H1 (cell line): ENCODE data around the gene BCAS3. TPM values are rescaled to one million over a fixed set of nuclear protein-coding genes. Genes with fewer than 3 reads are reported as not detected.

ENCODE experiments used
- CTCF ChIA-PET: fragments of 300-600 bp; sonication (Branson Sonifier 250); formaldehyde crosslinking; loops from one replicate; lab custom pipeline; 2021; ENCODE audit not compliant: partially characterized antibody; lab: Charles Lee
- POLR2A ChIA-PET: fragments of 300-600 bp; sonication (Branson Sonifier 250); formaldehyde crosslinking; loops from one replicate; lab custom pipeline; 2021; ENCODE audit warnings: inconsistent platforms; ENCODE audit not compliant: partially characterized antibody; lab: Charles Lee
- DNase-seq, 2 experiments: peaks; one replicate each; pipeline versions ENCODE4 v3.0.0 to v3.0.0-alpha.2; 2010 to 2022; ENCODE audit warnings: low spot score in 2 of 2, low read depth in 1 of 2, mixed read lengths in 1 of 2
- FAIRE-seq: peaks from 2 replicates; lab custom pipeline; 2011; peaks lifted over from hg19 to GRCh38; lab: Jason Lieb, UNC
- H2AFZ ChIP-seq: 2 replicates; pipeline ENCODE4 v1.8.1; 2012; ENCODE audit warnings: low read length, inconsistent platforms
- H2AK5ac ChIP-seq: 2 replicates; pipeline ENCODE4 v1.6.1; 2013; ENCODE audit warnings: low read depth, low read length
- H2BK120ac ChIP-seq: replicated peaks from 2 replicates; pipeline ENCODE3; 2013; ENCODE audit warnings: low read depth, low read length, inconsistent platforms
- H2BK12ac ChIP-seq: 2 replicates; pipeline ENCODE4 v1.6.1; 2013; ENCODE audit warnings: low read depth, low read length
- H2BK15ac ChIP-seq: 2 replicates; pipeline ENCODE4 v1.6.1; 2013; ENCODE audit warnings: low read length
- H2BK20ac ChIP-seq: 2 replicates; pipeline ENCODE4 v1.6.1; 2013; ENCODE audit warnings: low read length
- H2BK5ac ChIP-seq: 2 replicates; pipeline ENCODE4 v1.6.1; 2013; ENCODE audit warnings: low read depth, low read length
- H3K14ac ChIP-seq: 2 replicates; pipeline ENCODE4 v1.6.1; 2013; ENCODE audit warnings: inconsistent platforms; ENCODE audit not compliant: insufficient read length
- H3K18ac ChIP-seq: 2 replicates; pipeline ENCODE4 v1.6.1; 2013; ENCODE audit warnings: low read length; ENCODE audit errors: extremely low read depth
- H3K23ac ChIP-seq: 2 replicates; pipeline ENCODE4 v1.6.1; 2013; ENCODE audit warnings: inconsistent platforms; ENCODE audit not compliant: insufficient read length
- H3K23me2 ChIP-seq: 2 replicates; pipeline ENCODE4 v1.6.1; 2013; ENCODE audit warnings: low read depth, low read length
- H3K27ac ChIP-seq: 2 replicates; pipeline ENCODE4 v1.6.1; 2011; ENCODE audit warnings: low read depth, low read length, inconsistent platforms
- H3K27me3 ChIP-seq, 4 experiments: replicated peaks in 1 of 4; 1 replicate in 1 of 4; 2 replicates in 3 of 4; pipeline versions ENCODE4 v1.6.1 to v1.8.1; 2011 to 2013; ENCODE audit warnings: low read length in 3 of 4, mild to moderate bottlenecking in 3 of 4, inconsistent platforms in 2 of 4, mixed read lengths in 2 of 4, moderate library complexity in 1 of 4; ENCODE audit not compliant: control insufficient read depth in 3 of 4, insufficient read depth in 3 of 4; ENCODE audit errors: extremely low read depth in 1 of 4
- H3K36me3 ChIP-seq, 4 experiments: 2 replicates each; pipeline versions ENCODE4 v1.6.1 to v1.8.1; 2011 to 2013; ENCODE audit warnings: mild to moderate bottlenecking in 4 of 4, low read length in 3 of 4, moderate library complexity in 2 of 4, control low read depth in 1 of 4, inconsistent platforms in 1 of 4; ENCODE audit not compliant: insufficient read depth in 4 of 4, control insufficient read depth in 2 of 4
- H3K4ac ChIP-seq: replicated peaks from 2 replicates; pipeline ENCODE3; 2013; ENCODE audit warnings: low read length, low read depth, mixed read lengths, inconsistent platforms; ENCODE audit not compliant: insufficient read length
- H3K4me1 ChIP-seq, 4 experiments: replicated peaks in 1 of 4; 1 replicate in 1 of 4; 2 replicates in 3 of 4; pipeline versions ENCODE4 v1.6.1 to v1.8.1; 2011 to 2013; ENCODE audit warnings: low read length in 3 of 4, inconsistent platforms in 2 of 4, mixed read lengths in 1 of 4; ENCODE audit not compliant: insufficient read depth in 4 of 4, control insufficient read depth in 3 of 4
- H3K4me2 ChIP-seq, 2 experiments: 2 replicates each; pipeline versions ENCODE4 v1.6.1 to v1.8.1; 2011 to 2013; ENCODE audit warnings: low read depth in 2 of 2, low read length in 2 of 2, control low read depth in 1 of 2, inconsistent platforms in 1 of 2, mild to moderate bottlenecking in 1 of 2; ENCODE audit not compliant: insufficient read depth in 1 of 2
- H3K4me3 ChIP-seq, 4 experiments: fragments of 200-600, 300-600 bp in 1 of 4; sonication (generic), shearing (Covaris generic), sonication (Bioruptor Twin) in 1 of 4; 2 replicates each; pipeline versions ENCODE4 v1.5.1 to v1.8.1; 2011 to 2016; ENCODE audit warnings: low read length in 4 of 4, low read depth in 3 of 4, control low read depth in 2 of 4, inconsistent platforms in 2 of 4, mild to moderate bottlenecking in 2 of 4, mixed read lengths in 1 of 4, moderate library complexity in 1 of 4; ENCODE audit not compliant: insufficient read depth in 2 of 4; ENCODE audit errors: extremely low read depth in 1 of 4
- H3K56ac ChIP-seq: replicated peaks from 2 replicates; pipeline ENCODE3; 2013; ENCODE audit warnings: low read depth, mild to moderate bottlenecking, mixed read lengths, low read length, inconsistent platforms; ENCODE audit not compliant: insufficient read length
- H3K79me1 ChIP-seq: 2 replicates; pipeline ENCODE4 v1.6.1; 2013; ENCODE audit warnings: low read depth, low read length, control low read depth
- H3K79me2 ChIP-seq, 2 experiments: 2 replicates each; pipeline versions ENCODE4 v1.6.1 to v1.8.1; 2012 to 2013; ENCODE audit warnings: low read length in 2 of 2, mild to moderate bottlenecking in 2 of 2, inconsistent platforms in 1 of 2; ENCODE audit not compliant: insufficient read depth in 2 of 2, control insufficient read depth in 1 of 2
- H3K9ac ChIP-seq, 4 experiments: replicated peaks in 1 of 4; 1 replicate in 1 of 4; 2 replicates in 3 of 4; pipeline versions ENCODE4 v1.6.1 to v1.8.1; 2011 to 2013; ENCODE audit warnings: low read depth in 3 of 4, low read length in 3 of 4, control low read depth in 2 of 4, mild to moderate bottlenecking in 2 of 4, moderate library complexity in 2 of 4, inconsistent platforms in 1 of 4; ENCODE audit errors: extremely low read depth in 1 of 4
- H3K9me3 ChIP-seq, 2 experiments: 2 replicates each; pipeline versions ENCODE4 v1.6.1 to v1.8.1; 2012 to 2013; ENCODE audit warnings: mild to moderate bottlenecking in 2 of 2, moderate library complexity in 2 of 2, control low read depth in 1 of 2, inconsistent platforms in 1 of 2, low read depth in 1 of 2, low read length in 1 of 2, mixed read lengths in 1 of 2; ENCODE audit not compliant: insufficient read depth in 2 of 2
- H4K20me1 ChIP-seq, 2 experiments: replicated peaks in 1 of 2; 2 replicates each; pipeline versions ENCODE3 to v1.8.1; 2011 to 2013; ENCODE audit warnings: inconsistent platforms in 2 of 2, low read length in 2 of 2, mild to moderate bottlenecking in 1 of 2; ENCODE audit not compliant: insufficient read depth in 2 of 2, control insufficient read depth in 1 of 2
- H4K5ac ChIP-seq: 2 replicates; pipeline ENCODE4 v1.6.1; 2013; ENCODE audit warnings: low read length, low read depth, mixed read lengths, inconsistent platforms; ENCODE audit not compliant: insufficient read length
- H4K8ac ChIP-seq: 2 replicates; pipeline ENCODE4 v1.8.0; 2013; ENCODE audit warnings: mild to moderate bottlenecking, moderate library complexity, low read length, inconsistent platforms; ENCODE audit not compliant: insufficient read depth; ENCODE audit errors: extremely low read depth
- H4K91ac ChIP-seq: replicated peaks from 2 replicates; pipeline ENCODE3; 2013; ENCODE audit warnings: low read length, mixed read lengths, inconsistent platforms; ENCODE audit not compliant: insufficient read length
- ATF3 ChIP-seq: IDR thresholded peaks from 2 replicates; pipeline ENCODE4 v1.6.1; 2011; ENCODE audit warnings: low read depth, mild to moderate bottlenecking, low read length; ENCODE audit not compliant: insufficient read depth
- BRCA1 ChIP-seq: IDR thresholded peaks from 2 replicates; pipeline ENCODE4 v1.6.1; 2012; ENCODE audit warnings: low read depth, low read length, improper control_type of control experiment
- CEBPB ChIP-seq: IDR thresholded peaks from 2 replicates; pipeline ENCODE4 v1.6.1; 2012; ENCODE audit warnings: low read depth, low read length
- EP300 ChIP-seq, 2 experiments: IDR thresholded peaks; 1 replicate in 1 of 2; 2 replicates in 1 of 2; pipeline ENCODE4 v1.6.1; 2011 to 2012; ENCODE audit warnings: low read depth in 2 of 2, low read length in 2 of 2, mild to moderate bottlenecking in 2 of 2, borderline replicate concordance in 1 of 2, inconsistent platforms in 1 of 2, moderate library complexity in 1 of 2
- EZH2 ChIP-seq: fragments of 200-600 bp; sonication (generic); IDR thresholded peaks from 2 replicates; pipeline ENCODE4 v1.7.1; 2012; ENCODE audit warnings: low read depth, mild to moderate bottlenecking, moderate library complexity, low read length, inconsistent platforms; ENCODE audit not compliant: severe bottlenecking
- GTF2F1 ChIP-seq: IDR thresholded peaks from 2 replicates; pipeline ENCODE4 v1.6.1; 2012; ENCODE audit warnings: low read depth, low read length, improper control_type of control experiment, borderline replicate concordance
- KDM1A ChIP-seq: fragments of 200-600, 300-600 bp; sonication (generic); IDR thresholded peaks from 2 replicates; pipeline ENCODE4 v1.7.1; 2016; ENCODE audit warnings: mild to moderate bottlenecking, low read length, borderline replicate concordance
- POU5F1 ChIP-seq: IDR thresholded peaks from 2 replicates; pipeline ENCODE4 v1.6.1; 2011; ENCODE audit warnings: low read depth, mild to moderate bottlenecking, low read length, moderate library complexity
- RNF2 ChIP-seq: fragments of 200-900, 300-1000 bp; sonication (generic); IDR thresholded peaks from 2 replicates; pipeline ENCODE4 v1.7.1; 2016; ENCODE audit warnings: borderline replicate concordance, low read depth, mild to moderate bottlenecking, antibody characterized with exemption, low read length; ENCODE audit not compliant: poor library complexity, severe bottlenecking; ENCODE audit errors: missing control alignments
- SIN3A ChIP-seq, 2 experiments: IDR thresholded peaks in 1 of 2; conservative IDR thresholded peaks in 1 of 2; 2 replicates each; pipeline ENCODE4 v1.6.1; 2011 to 2012; ENCODE audit warnings: low read length in 2 of 2, improper control_type of control experiment in 1 of 2, low read depth in 1 of 2, mild to moderate bottlenecking in 1 of 2
- SP4 ChIP-seq: IDR thresholded peaks from 2 replicates; pipeline ENCODE4 v1.6.1; 2012; ENCODE audit warnings: low read length, inconsistent platforms
- USF2 ChIP-seq: IDR thresholded peaks from 2 replicates; pipeline ENCODE4 v1.6.1; 2011; ENCODE audit warnings: low read length, improper control_type of control experiment
- ZNF274 ChIP-seq: IDR thresholded peaks from 2 replicates; pipeline ENCODE4 v1.7.0; 2012; ENCODE audit warnings: low read length, borderline replicate concordance; ENCODE audit errors: extremely low read depth
- polyA plus RNA-seq, 7 experiments: library from polyadenylated mRNA; depleted of rRNA in 3 of 7; stranded (reverse) in 5 of 7; unstranded in 2 of 7; fragments of >200 nt in 5 of 7; fragments of 200-250 nt in 2 of 7; gene quantifications; 1 replicate in 5 of 7; 2 replicates in 1 of 7; 4 replicates in 1 of 7; pipeline versions ENCODE4 v1.2.1 to v1.2.3, GENCODE V29; 2011 to 2013; ENCODE audit warnings: missing spikeins in 2 of 7, mixed read lengths in 2 of 7
- total RNA-seq: library from RNA; stranded (reverse); fragmentation: NEBNext Ultra II Directional; extraction: Animal tissue kit (Norgen Biotek cat#: 25700); gene quantifications from 2 replicates; pipeline ENCODE4 v1.2.1, GENCODE V29; 2021

Gene BCAS3
- total and polyA plus RNA-seq, 2 of the 8 experiments (the other 6 are each of a cell fraction or from before 2014, with no cell fraction given): 9.9 to 13.3 TPM

DNA sequence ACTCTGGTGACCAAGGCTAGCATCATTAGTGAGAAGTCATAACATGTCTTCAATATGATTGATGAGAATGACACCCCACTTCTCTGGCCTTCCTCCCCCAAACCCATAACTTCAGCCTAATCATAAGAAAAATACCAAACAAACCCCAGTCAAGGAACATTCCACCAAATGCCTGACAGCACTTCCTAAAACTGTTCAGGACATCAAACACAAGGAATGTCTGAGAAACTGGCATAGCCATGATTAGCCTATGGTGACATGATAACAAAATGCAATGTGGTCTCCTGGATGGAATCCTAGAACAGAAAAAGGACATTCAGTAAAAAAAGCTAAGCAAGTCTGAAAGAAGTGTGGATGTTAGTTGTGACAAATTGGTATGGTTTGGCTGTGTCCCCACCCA lies 749.9 kb downstream of the BCAS3 start:
- no peak overlapping the region for H4K91ac ChIP-seq
- no peak overlapping the region for H3K4me2 ChIP-seq
- H3K23me2 ChIP-seq: no peaks in the 10 kb centered on the region; the same call in 1 of the 2 replicates
- H3K14ac ChIP-seq: no peak overlapping the region
- no peaks in the 10 kb centered on the region for H3K36me3 ChIP-seq
- no peak overlapping the region for H2BK15ac ChIP-seq
- H3K4me1 ChIP-seq: peaks cover 0 to 4% (median 2%) of the 10 kb centered on the region in 4 experiments; a peak in 3 of 7 replicates
- ChIA-PET POLR2A (no interaction called here), CTCF (interaction anchor here (0.6 to 4.6 kb wide), 8 partner anchors 15 to 147 kb away, joined by 3 to 27 read pairs (median 7); no protein-coding TSS in a partner anchor)
- no peak overlapping the region for H2BK12ac ChIP-seq
- no peaks in the 10 kb centered on the region for H3K9me3 ChIP-seq
- no peak overlapping the region for H3K23ac ChIP-seq
- no peak overlapping the region for H2AFZ ChIP-seq
- H2BK20ac ChIP-seq: no peak overlapping the region
- H4K8ac ChIP-seq: no peak overlapping the region
- no peak overlapping the region for H4K5ac ChIP-seq
- H3K27me3 ChIP-seq: no peaks in the 10 kb centered on the region; a peak in 1 of 7 replicates
- no peak overlapping the region for H3K18ac ChIP-seq
- H3K79me1 ChIP-seq: no peaks in the 10 kb centered on the region
- no peak overlapping the region for H2BK5ac ChIP-seq
- H3K79me2 ChIP-seq: no peaks in the 10 kb centered on the region
- H3K4ac ChIP-seq: no peak overlapping the region
- DNase-seq (no peak), FAIRE-seq (no peak)
- H3K27ac ChIP-seq: no peak overlapping the region
- H3K56ac ChIP-seq: no peak overlapping the region
- H4K20me1 ChIP-seq: no peaks in the 10 kb centered on the region
- no peak overlapping the region for H2BK120ac ChIP-seq
- no peak overlapping the region for H3K9ac ChIP-seq
- no peak overlapping the region for H2AK5ac ChIP-seq
- no peak overlapping the region for H3K4me3 ChIP-seq
- TF ChIP-seq POU5F1 (no peak), ATF3 (no peak), SIN3A (conservative IDR thresholded peaks at IDR 0.05 in 1 of 2, IDR thresholded peaks at IDR 0.05 in 1 of 2; ENCODE audit: low read depth in 1 of 2, low read length in 2 of 2) (no peak), EP300 (IDR thresholded peaks at IDR 0.05; ENCODE audit: borderline replicate concordance in 1 of 2, low read depth in 2 of 2, low read length in 2 of 2) (no peak), EZH2 (no peak), USF2 (no peak), CEBPB (no peak), ZNF274 (no peak), RNF2 (no peak), BRCA1 (no peak), SP4 (no peak), KDM1A (no peak), GTF2F1 (no peak)
